ENCODE data around the gene CCDC198. TPM values are rescaled to one million over a fixed set of nuclear protein-coding genes. Genes with fewer than 3 reads are reported as not detected.

The CCDC198 gene
- total RNA-seq, 4 donors from 2014 or later, result 0.16 to 0.39 TPM; not detected in 2

GRCh38 chr14:57464008-57464730 is 29.5 kb downstream of the CCDC198 start:
- ATAC-seq (no peak), DNase-seq (no peak)
- H3K9me3 ChIP-seq, result no peaks in the 10 kb centered on the region
- in situ Hi-C loops (cut with MboI; ENCODE audit: low sequenced_read_pairs in 4 of 4), result no loop called here
- H3K4me1 ChIP-seq, result no peaks in the 10 kb centered on the region
- no peak overlapping the region for H3K4me3 ChIP-seq
- no peak overlapping the region for H3K27ac ChIP-seq
- TF ChIP-seq POLR2A (IDR thresholded peaks at IDR 0.05) (no peak), CTCF (IDR thresholded peaks at IDR 0.05 in 4 of 5, conservative IDR thresholded peaks at IDR 0.05 in 1 of 5) (no peak)
- no peaks in the 10 kb centered on the region for H3K36me3 ChIP-seq
- intact Hi-C loops (cut with DNase I; ENCODE audit: low total_unique reads), result no loop called here
- no peaks in the 10 kb centered on the region for H3K27me3 ChIP-seq

- ATAC-seq (no peak), DNase-seq (no peak)
- no peak for TF ChIP-seq POLR2A (IDR thresholded peaks at IDR 0.05)
- no peak for TF ChIP-seq CTCF (IDR thresholded peaks at IDR 0.05 in 4 of 5, conservative IDR thresholded peaks at IDR 0.05 in 1 of 5)
- Histone ChIP-seq H3K36me3 (no peaks in the 10 kb centered on the region), H3K27ac (no peak overlapping the region), H3K4me1 (no peaks in the 10 kb centered on the region), H3K27me3 (no peaks in the 10 kb centered on the region), H3K9me3 (no peaks in the 10 kb centered on the region), H3K4me3 (no peak overlapping the region)
- intact Hi-C loops (cut with DNase I; ENCODE audit: low total_unique reads) (no loop called here), in situ Hi-C loops (cut with MboI; ENCODE audit: low sequenced_read_pairs in 4 of 4) (no loop called here)
Observed at GRCh38 chr14:57462551-57462950, 31.1 kb downstream of the CCDC198 start.

GRCh38 chr14:57461777-57462320 is 31.8 kb downstream of the CCDC198 start:
- Histone ChIP-seq H3K4me1 (no peaks in the 10 kb centered on the region), H3K4me3 (no peak overlapping the region), H3K36me3 (no peaks in the 10 kb centered on the region), H3K27ac (no peak overlapping the region), H3K9me3 (no peaks in the 10 kb centered on the region), H3K27me3 (no peaks in the 10 kb centered on the region)
- DNase-seq (no peak), ATAC-seq (no peak)
- no peak for TF ChIP-seq POLR2A (IDR thresholded peaks at IDR 0.05)
- TF ChIP-seq CTCF (IDR thresholded peaks at IDR 0.05 in 4 of 5, conservative IDR thresholded peaks at IDR 0.05 in 1 of 5), result no peak
- intact Hi-C loops (cut with DNase I; ENCODE audit: low total_unique reads) (no loop called here), in situ Hi-C loops (cut with MboI; ENCODE audit: low sequenced_read_pairs in 4 of 4) (no loop called here)

GRCh38 chr14:57435923-57436322 is 57.7 kb downstream of the CCDC198 start:
- Histone ChIP-seq H3K9me3 (no peaks in the 10 kb centered on the region), H3K36me3 (no peaks in the 10 kb centered on the region), H3K27ac (no peak overlapping the region), H3K4me1 (no peaks in the 10 kb centered on the region), H3K4me3 (no peak overlapping the region), H3K27me3 (no peaks in the 10 kb centered on the region)
- intact Hi-C loops (cut with DNase I; ENCODE audit: low total_unique reads) (no loop called here), in situ Hi-C loops (cut with MboI; ENCODE audit: low sequenced_read_pairs in 4 of 4) (no loop called here)
- DNase-seq (no peak), ATAC-seq (no peak)
- no peak for TF ChIP-seq POLR2A (IDR thresholded peaks at IDR 0.05)
- TF ChIP-seq CTCF (IDR thresholded peaks at IDR 0.05 in 4 of 5, conservative IDR thresholded peaks at IDR 0.05 in 1 of 5), result no peak
